Neural progenitor cell (in vitro differentiated cells): Measurements from ENCODE around the gene TRPM3. TPM values are rescaled to one million over a fixed set of nuclear protein-coding genes. Genes with fewer than 3 reads are reported as not detected.
A peak's percentile ranks its signal among the peaks of the same experiment; 100 is the strongest.

Source experiments
- DNase-seq: peaks from one replicate; pipeline ENCODE4 v3.0.0-alpha.2; 2016; ENCODE audit warnings: low spot score
- H2AFZ ChIP-seq: fragments of 200-600 bp; sonication (generic); replicated peaks from 2 replicates; pipeline ENCODE4 v1.6.1; 2016; ENCODE audit warnings: antibody characterized with exemption
- H3F3A ChIP-seq: fragments of 200-600 bp; sonication (generic); 2 replicates; pipeline ENCODE4 v1.6.1; 2016; ENCODE audit warnings: antibody characterized with exemption, low read depth
- H3K27ac ChIP-seq: fragments of 200-600 bp; sonication (generic); 2 replicates; pipeline ENCODE4 v1.5.1; 2016; ENCODE audit warnings: mild to moderate bottlenecking
- H3K27me3 ChIP-seq: fragments of 200-600 bp; sonication (generic); 2 replicates; pipeline ENCODE4 v1.6.1; 2016; ENCODE audit warnings: mild to moderate bottlenecking, moderate library complexity
- H3K36me3 ChIP-seq: fragments of 200-600 bp; sonication (generic); 2 replicates; pipeline ENCODE4 v1.5.1; 2016
- H3K4me1 ChIP-seq: fragments of 200-600 bp; sonication (generic); 2 replicates; pipeline ENCODE4 v1.6.1; 2016; ENCODE audit warnings: mixed run types
- H3K4me2 ChIP-seq: fragments of 200-600 bp; sonication (generic); 2 replicates; pipeline ENCODE4 v1.6.1; 2016
- H3K4me3 ChIP-seq: fragments of 200-600 bp; sonication (generic); 2 replicates; pipeline ENCODE4 v1.5.1; 2016
- H3K79me2 ChIP-seq: fragments of 200-600 bp; sonication (generic); 2 replicates; pipeline ENCODE4 v1.6.1; 2016; ENCODE audit warnings: low read depth
- H3K9ac ChIP-seq: fragments of 200-600 bp; sonication (generic); 2 replicates; pipeline ENCODE4 v1.6.1; 2016
- H3K9me3 ChIP-seq: fragments of 200-600 bp; sonication (generic); 2 replicates; pipeline ENCODE4 v1.5.1; 2016; ENCODE audit warnings: low read depth
- H4K20me1 ChIP-seq: fragments of 200-600 bp; sonication (generic); 2 replicates; pipeline ENCODE4 v1.6.1; 2016; ENCODE audit warnings: low read depth
- H3K27ac Mint-ChIP-seq: 3 replicates; pipeline ENCODE4 v1.8.0; 2021; ENCODE audit warnings: mixed read lengths
- H3K27me3 Mint-ChIP-seq: 2 replicates; pipeline ENCODE4 v1.8.0; 2022; ENCODE audit warnings: low read depth, mild to moderate bottlenecking, inconsistent platforms, moderate library complexity, mixed read lengths; ENCODE audit not compliant: insufficient read depth
- H3K36me3 Mint-ChIP-seq: 3 replicates; pipeline ENCODE4 v1.8.0; 2021; ENCODE audit warnings: mixed read lengths
- H3K4me1 Mint-ChIP-seq: 3 replicates; pipeline ENCODE4 v1.8.0; 2021; ENCODE audit warnings: mixed read lengths
- H3K4me3 Mint-ChIP-seq: 3 replicates; pipeline ENCODE4 v1.8.0; 2021; ENCODE audit warnings: mild to moderate bottlenecking, moderate library complexity, mixed read lengths
- H3K9me3 Mint-ChIP-seq: 3 replicates; pipeline ENCODE4 v1.8.0; 2020; ENCODE audit warnings: mixed read lengths
- CTCF ChIP-seq: fragments of 200-600 bp; sonication (generic); IDR thresholded peaks from 2 replicates; pipeline ENCODE4 v1.5.1; 2017; ENCODE audit warnings: antibody characterized with exemption, mild to moderate bottlenecking
- EZH2 ChIP-seq: fragments of 200-600 bp; sonication (generic); IDR thresholded peaks from 2 replicates; pipeline ENCODE4 v1.6.1; 2017; ENCODE audit warnings: antibody characterized with exemption, mild to moderate bottlenecking, moderate library complexity
- EZH2phosphoT487 ChIP-seq: fragments of 200-600 bp; sonication (generic); IDR thresholded peaks from 2 replicates; pipeline ENCODE4 v1.6.1; 2017; ENCODE audit warnings: antibody characterized with exemption
- total RNA-seq: library from RNA; depleted of rRNA; stranded (reverse); fragments of >200 nt; gene quantifications from 2 replicates; pipeline ENCODE4 v1.2.3, GENCODE V29; 2015; ENCODE audit warnings: low replicate concordance

The TRPM3 gene
- total RNA-seq, 1 donor from 2014 or later: 37.2 TPM

- Histone ChIP-seq H3K27me3 (no peaks in the 10 kb centered on the region), H3K4me1 (no peaks in the 10 kb centered on the region), H2AFZ (no peak overlapping the region), H4K20me1 (no peaks in the 10 kb centered on the region), H3K4me3 (no peak overlapping the region), H3K36me3 (no peaks in the 10 kb centered on the region), H3K79me2 (no peaks in the 10 kb centered on the region), H3K4me2 (no peak overlapping the region), H3K27ac (no peak overlapping the region), H3K9me3 (no peaks in the 10 kb centered on the region), H3F3A (no peaks in the 10 kb centered on the region), H3K9ac (no peak overlapping the region)
- H3K4me1 Mint-ChIP-seq: peaks cover 14% of the 10 kb centered on the region
- DNase-seq: peak; percentile 7
- H3K27ac Mint-ChIP-seq: no peak overlapping the region
- no peak overlapping the region for H3K4me3 Mint-ChIP-seq
- no peaks in the 10 kb centered on the region for H3K27me3 Mint-ChIP-seq
- H3K36me3 Mint-ChIP-seq: peaks cover 5% of the 10 kb centered on the region
- TF ChIP-seq EZH2 (no peak), EZH2phosphoT487 (no peak), CTCF (no peak)
- no peaks in the 10 kb centered on the region for H3K9me3 Mint-ChIP-seq
Observed at GRCh38 chr9:70677055-70677735, 444.2 kb downstream of the TRPM3 start.

- no peak overlapping the region for H3K4me3 ChIP-seq
- H3K9ac ChIP-seq: no peak overlapping the region
- Mint-ChIP-seq H3K9me3 (no peaks in the 10 kb centered on the region), H3K36me3 (peaks cover 5% of the 10 kb centered on the region), H3K27me3 (no peaks in the 10 kb centered on the region), H3K4me3 (no peak overlapping the region), H3K4me1 (peaks cover 14% of the 10 kb centered on the region), H3K27ac (no peak overlapping the region)
- no peaks in the 10 kb centered on the region for H3F3A ChIP-seq
- no peaks in the 10 kb centered on the region for H3K4me1 ChIP-seq
- H3K27ac ChIP-seq: no peak overlapping the region
- H3K9me3 ChIP-seq: no peaks in the 10 kb centered on the region
- no peak for TF ChIP-seq EZH2
- no peak for TF ChIP-seq EZH2phosphoT487
- no peak for TF ChIP-seq CTCF
- no peak overlapping the region for H2AFZ ChIP-seq
- no peak for DNase-seq
- no peaks in the 10 kb centered on the region for H4K20me1 ChIP-seq
- H3K27me3 ChIP-seq: no peaks in the 10 kb centered on the region
- no peak overlapping the region for H3K4me2 ChIP-seq
- H3K36me3 ChIP-seq: no peaks in the 10 kb centered on the region
- no peaks in the 10 kb centered on the region for H3K79me2 ChIP-seq
Observed at GRCh38 chr9:70675868-70676370, 445.5 kb downstream of the TRPM3 start.

- no peaks in the 10 kb centered on the region for H3F3A ChIP-seq
- TF ChIP-seq CTCF (no peak), EZH2phosphoT487 (no peak), EZH2 (no peak)
- no peaks in the 10 kb centered on the region for H3K36me3 ChIP-seq
- H3K4me3 Mint-ChIP-seq: no peak overlapping the region
- no peak overlapping the region for H3K27ac ChIP-seq
- H3K79me2 ChIP-seq: no peaks in the 10 kb centered on the region
- H3K9me3 ChIP-seq: no peaks in the 10 kb centered on the region
- H4K20me1 ChIP-seq: no peaks in the 10 kb centered on the region
- H3K4me1 ChIP-seq: no peaks in the 10 kb centered on the region
- H3K4me1 Mint-ChIP-seq: peaks cover 14% of the 10 kb centered on the region
- no peaks in the 10 kb centered on the region for H3K27me3 ChIP-seq
- H3K27ac Mint-ChIP-seq: no peak overlapping the region
- H3K4me3 ChIP-seq: no peak overlapping the region
- no peaks in the 10 kb centered on the region for H3K9me3 Mint-ChIP-seq
- H2AFZ ChIP-seq: no peak overlapping the region
- H3K27me3 Mint-ChIP-seq: no peaks in the 10 kb centered on the region
- no peak for DNase-seq
- no peak overlapping the region for H3K9ac ChIP-seq
- H3K4me2 ChIP-seq: no peak overlapping the region
- peaks cover 5% of the 10 kb centered on the region for H3K36me3 Mint-ChIP-seq
Observed at GRCh38 chr9:70673844-70674243, 447.6 kb downstream of the TRPM3 start.
